ENCODE results near the gene RASIP1. TPM values are rescaled to one million over a fixed set of nuclear protein-coding genes. Genes with fewer than 3 reads are reported as not detected.
A peak's percentile ranks its signal among the peaks of the same experiment; 100 is the strongest.

The RASIP1 gene
- total RNA-seq, 1 donor from 2014 or later, result 2.4 TPM

- DNase-seq (ENCODE audit: low read depth) (no peak), FAIRE-seq (no peak)
- TF ChIP-seq CTCF (IDR thresholded peaks at IDR 0.05; ENCODE audit: insufficient read depth, low read length, severe bottlenecking), result no peak
- peaks cover 15% of the 10 kb centered on the region for H3K36me3 ChIP-seq (ENCODE audit: control insufficient read depth, insufficient read depth, low read length)
- H3K4me3 ChIP-seq (ENCODE audit: low read depth, low read length), result no peak overlapping the region
- H3K27me3 ChIP-seq (ENCODE audit: control insufficient read depth, insufficient read depth, low read length), result no peaks in the 10 kb centered on the region
Observed at GRCh38 chr19:48746110-48746509, 5.7 kb upstream of the RASIP1 start.

- no peak overlapping the region for H3K4me3 ChIP-seq (ENCODE audit: low read depth, low read length)
- DNase-seq (ENCODE audit: low read depth) (peak; percentile 48), FAIRE-seq (no peak)
- TF ChIP-seq CTCF (IDR thresholded peaks at IDR 0.05; ENCODE audit: insufficient read depth, low read length, severe bottlenecking), result no peak
- no peaks in the 10 kb centered on the region for H3K27me3 ChIP-seq (ENCODE audit: control insufficient read depth, insufficient read depth, low read length)
- H3K36me3 ChIP-seq (ENCODE audit: control insufficient read depth, insufficient read depth, low read length), result peaks cover 11% of the 10 kb centered on the region
Observed at GRCh38 chr19:48745208-48745995, 5.0 kb upstream of the RASIP1 start.

GRCh38 chr19:48742096-48742495 is 1.7 kb upstream of the RASIP1 start:
- H3K36me3 ChIP-seq (ENCODE audit: control insufficient read depth, insufficient read depth, low read length), result no peaks in the 10 kb centered on the region
- no peak overlapping the region for H3K4me3 ChIP-seq (ENCODE audit: low read depth, low read length)
- no peak for TF ChIP-seq CTCF (IDR thresholded peaks at IDR 0.05; ENCODE audit: insufficient read depth, low read length, severe bottlenecking)
- H3K27me3 ChIP-seq (ENCODE audit: control insufficient read depth, insufficient read depth, low read length), result no peaks in the 10 kb centered on the region
- FAIRE-seq (no peak), DNase-seq (ENCODE audit: low read depth) (no peak)

- Histone ChIP-seq H3K4me3 (ENCODE audit: low read depth, low read length) (no peak overlapping the region), H3K36me3 (ENCODE audit: control insufficient read depth, insufficient read depth, low read length) (no peaks in the 10 kb centered on the region), H3K27me3 (ENCODE audit: control insufficient read depth, insufficient read depth, low read length) (no peaks in the 10 kb centered on the region)
- DNase-seq (ENCODE audit: low read depth) (peak; percentile 32), FAIRE-seq (no peak)
- TF ChIP-seq CTCF (IDR thresholded peaks at IDR 0.05; ENCODE audit: insufficient read depth, low read length, severe bottlenecking), result no peak
Observed at GRCh38 chr19:48741129-48741999, 954 bp upstream of the RASIP1 start.

GRCh38 chr19:48739404-48740163 is 826 bp downstream of the RASIP1 start:
- FAIRE-seq, result no peak
- no peak for TF ChIP-seq CTCF (IDR thresholded peaks at IDR 0.05; ENCODE audit: insufficient read depth, low read length, severe bottlenecking)
- DNase-seq (ENCODE audit: low read depth), result no peak
- peak overlapping the region; percentile 44 for H3K4me3 ChIP-seq (ENCODE audit: low read depth, low read length)
- H3K36me3 ChIP-seq (ENCODE audit: control insufficient read depth, insufficient read depth, low read length), result no peaks in the 10 kb centered on the region
- no peaks in the 10 kb centered on the region for H3K27me3 ChIP-seq (ENCODE audit: control insufficient read depth, insufficient read depth, low read length)

All from bronchial epithelial cell (primary cell).